ENCODE data around the gene ANKRD39. TPM values are rescaled to one million over a fixed set of nuclear protein-coding genes. Genes with fewer than 3 reads are reported as not detected.

ANKRD39 gene
- total and polyA plus RNA-seq, 10 of the 15 experiments (the other 5 are each of a cell fraction or from before 2014, with no cell fraction given) = 7.4 to 36.2 (median 23.7) TPM

GRCh38 chr2:96857667-96858372 is at the start of gene ANKRD39 (continued):
- TF ChIP-seq EP300 (IDR thresholded peaks at IDR 0.05; ENCODE audit: borderline replicate concordance in 1 of 2, control insufficient read depth in 1 of 2, low read depth in 2 of 2, low read length in 2 of 2) = no peak
- no peak for TF ChIP-seq IRF5 (IDR thresholded peaks at IDR 0.05; ENCODE audit: borderline replicate concordance)
- no peak for TF ChIP-seq TCF7 (IDR thresholded peaks at IDR 0.05; ENCODE audit: borderline replicate concordance)
- no peak for TF ChIP-seq ETV6 (conservative IDR thresholded peaks at IDR 0.05 in 1 of 2, IDR thresholded peaks at IDR 0.05 in 1 of 2; ENCODE audit: borderline replicate concordance in 1 of 2, low read depth in 1 of 2)
- peak; percentile 49; the same call in 1 of the 2 replicates for TF ChIP-seq TARDBP (IDR thresholded peaks at IDR 0.05; ENCODE audit: borderline replicate concordance)
- 0 out of 2 replicates have a peak, but pooled peaks have one; percentile 5 for TF ChIP-seq RUNX3 (IDR thresholded peaks at IDR 0.05; ENCODE audit: low read length)
- no peak for TF ChIP-seq BMI1 (IDR thresholded peaks at IDR 0.05; ENCODE audit: borderline replicate concordance)
- peak; percentile 37; the same call in 1 of the 2 replicates for TF ChIP-seq ESRRA (IDR thresholded peaks at IDR 0.05; ENCODE audit: low read length)
- no peak for TF ChIP-seq ZNF274 (IDR thresholded peaks at IDR 0.05; ENCODE audit: insufficient read depth, insufficient read length)
- peak; percentile 53 for TF ChIP-seq HCFC1 (IDR thresholded peaks at IDR 0.05; ENCODE audit: low read length)
- peak; percentile 51 to 54; a peak in 2 of 4 replicates for TF ChIP-seq BHLHE40 (IDR thresholded peaks at IDR 0.05; ENCODE audit: borderline replicate concordance in 1 of 2, low read depth in 2 of 2, low read length in 1 of 2)
- peak; percentile 85; the same call in 1 of the 2 replicates for TF ChIP-seq ZNF207 (IDR thresholded peaks at IDR 0.05; ENCODE audit: borderline replicate concordance)
- no peak for TF ChIP-seq MTA3 (IDR thresholded peaks at IDR 0.05; ENCODE audit: borderline replicate concordance, low read length)
- TF ChIP-seq USF1 (IDR thresholded peaks at IDR 0.05; ENCODE audit: borderline replicate concordance, extremely low read length, insufficient read depth, low read depth, low read length) = no peak
- TF ChIP-seq SIN3A (IDR thresholded peaks at IDR 0.05; ENCODE audit: low read depth, low read length) = no peak; the same call in 1 of the 2 replicates
- peak; percentile 44; the same call in 1 of the 2 replicates for TF ChIP-seq FOXM1 (IDR thresholded peaks at IDR 0.05; ENCODE audit: low read depth, low read length)
- TF ChIP-seq LARP7 (IDR thresholded peaks at IDR 0.05) = peak; percentile 99
- peak; percentile 12; the same call in 1 of the 2 replicates for TF ChIP-seq TBL1XR1 (IDR thresholded peaks at IDR 0.05; ENCODE audit: low read depth, low read length)
- TF ChIP-seq STAT1 (conservative IDR thresholded peaks at IDR 0.05) = peak; percentile 55
- TF ChIP-seq CBX3 (IDR thresholded peaks at IDR 0.05; ENCODE audit: borderline replicate concordance, low read depth) = no peak
- TF ChIP-seq PAX5 (IDR thresholded peaks at IDR 0.05; ENCODE audit: borderline replicate concordance, low read depth, low read length) = peak; percentile 14; the same call in 1 of the 2 replicates
- peak; percentile 83 for TF ChIP-seq YY1 (IDR thresholded peaks at IDR 0.05; ENCODE audit: low read depth, low read length)
- no peak for TF ChIP-seq SPI1 (IDR thresholded peaks at IDR 0.05; ENCODE audit: borderline replicate concordance, insufficient read depth, low read depth, low read length)
- TF ChIP-seq ZNF24 (IDR thresholded peaks at IDR 0.05) = no peak
- TF ChIP-seq DPF2 (IDR thresholded peaks at IDR 0.05) = peak; percentile 62
- peak; percentile 83 to 99 (median 83); a peak in 5 of 6 replicates for TF ChIP-seq CTCF (IDR thresholded peaks at IDR 0.05 in 2 of 3, conservative IDR thresholded peaks at IDR 0.05 in 1 of 3; ENCODE audit: control insufficient read depth in 2 of 3, extremely low read depth in 1 of 3, insufficient read depth in 1 of 3, low read depth in 3 of 3, low read length in 3 of 3)

Measured in GM12878 (cell line).